ENCODE results near the gene CEACAM5.
A peak's percentile ranks its signal among the peaks of the same experiment; 100 is the strongest.
"Not testable (repeated sequence)": the region's sequence is repeated elsewhere in the genome, so short reads cannot be mapped to it uniquely, and the experiment has no call there.

Gene CEACAM5

GRCh38 chr19:41740415-41741243 lies 32.2 kb downstream of the CEACAM5 start:
- DNase-seq = no peak

DNA sequence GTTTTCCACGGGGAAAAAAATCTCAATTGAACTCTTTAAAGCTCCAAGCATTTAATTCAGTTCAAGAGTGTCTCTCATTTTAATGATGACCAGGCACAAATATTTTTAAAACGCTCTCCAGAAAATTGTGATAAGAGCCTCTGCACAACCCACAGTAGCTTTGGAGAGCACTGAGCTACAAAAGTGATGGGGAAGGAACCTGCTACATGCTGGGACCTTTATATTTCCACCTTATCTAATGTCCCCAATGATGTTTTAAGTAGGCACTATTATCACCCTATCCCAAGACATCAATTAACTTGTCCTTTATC lies 32.8 kb downstream of the CEACAM5 start:
- no peak for DNase-seq

GRCh38 chr19:41744850-41745249 lies 36.4 kb downstream of the CEACAM5 start:
- no peak for DNase-seq

GRCh38 chr19:41745756-41746155 lies 37.3 kb downstream of the CEACAM5 start:
- DNase-seq = no peak

DNA sequence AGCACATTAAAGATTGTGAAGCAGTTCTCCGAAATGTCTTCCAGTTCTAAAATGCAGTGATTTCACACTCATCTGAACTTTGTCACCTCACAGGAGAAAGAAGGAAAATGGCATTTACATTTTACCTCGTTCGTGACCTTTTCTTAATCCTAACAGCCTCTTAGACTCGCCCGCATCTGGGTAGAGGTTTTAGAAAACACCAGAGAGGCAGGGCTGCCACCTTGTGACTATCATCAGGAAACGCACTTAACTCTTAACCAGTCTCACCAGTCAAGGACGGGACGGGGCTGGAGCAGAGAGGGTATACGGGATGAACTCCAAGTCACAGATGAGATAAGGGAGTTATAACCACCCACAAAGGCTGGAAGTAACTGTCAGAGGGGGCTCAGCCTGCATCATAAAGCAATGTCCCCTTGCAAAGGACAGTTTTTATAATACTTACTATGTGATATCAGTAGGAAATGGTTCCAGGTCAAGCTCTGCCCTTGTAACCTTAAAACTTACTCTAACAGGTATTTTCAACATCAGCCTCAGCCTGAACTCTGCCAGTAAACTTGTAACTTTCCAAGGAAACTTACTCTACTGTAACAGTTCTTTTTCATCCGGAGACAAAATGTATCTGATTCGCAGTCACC lies 38.3 kb downstream of the CEACAM5 start:
- peak; percentile 29 for DNase-seq

- DNase-seq = no peak
These were observed 39.6 kb downstream of the CEACAM5 start for GRCh38 chr19:41748012-41748411.

DNA sequence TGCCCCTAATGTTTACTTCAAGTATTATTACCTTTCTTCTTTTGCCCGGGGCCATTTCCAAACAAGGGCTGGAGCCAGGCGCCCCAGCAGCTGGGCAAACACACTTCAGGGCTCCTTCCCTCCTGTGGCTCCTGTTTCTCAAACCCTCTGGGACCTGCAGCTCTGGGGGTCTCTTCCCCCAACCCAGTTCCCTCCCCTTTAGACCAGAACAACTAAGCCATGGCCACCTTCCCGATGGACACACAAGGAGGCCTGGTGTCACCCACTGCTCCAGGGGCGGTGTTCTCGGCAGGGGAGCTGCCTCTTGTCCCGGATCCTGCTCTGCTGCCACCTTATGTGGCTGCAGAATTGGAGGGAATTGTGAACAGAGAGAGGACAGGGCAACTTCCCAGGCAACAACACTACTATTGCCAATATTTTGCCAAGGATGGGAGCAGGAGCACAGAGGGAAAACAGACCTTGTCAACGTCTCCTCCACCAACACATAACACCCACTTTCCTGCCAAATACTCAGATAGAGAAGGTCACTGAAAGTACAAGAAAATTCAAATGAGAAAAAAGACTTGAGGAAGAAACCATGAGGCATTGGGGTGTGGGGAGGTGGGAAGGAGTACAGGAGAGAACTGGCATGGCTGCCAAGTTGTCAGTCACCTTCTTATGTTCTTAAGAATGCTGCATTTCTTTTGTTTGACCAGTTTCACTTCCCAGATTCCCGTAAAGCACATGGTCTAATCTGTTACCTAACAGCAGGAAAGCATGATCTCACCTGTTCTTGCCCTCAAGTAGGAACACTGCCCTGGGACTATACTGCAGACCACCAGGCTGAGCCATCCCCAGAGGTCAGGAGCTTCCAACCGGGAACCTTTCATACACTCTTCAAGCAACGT lies 42.1 kb downstream of the CEACAM5 start:
- DNase-seq = not testable (repeated sequence)

DNA sequence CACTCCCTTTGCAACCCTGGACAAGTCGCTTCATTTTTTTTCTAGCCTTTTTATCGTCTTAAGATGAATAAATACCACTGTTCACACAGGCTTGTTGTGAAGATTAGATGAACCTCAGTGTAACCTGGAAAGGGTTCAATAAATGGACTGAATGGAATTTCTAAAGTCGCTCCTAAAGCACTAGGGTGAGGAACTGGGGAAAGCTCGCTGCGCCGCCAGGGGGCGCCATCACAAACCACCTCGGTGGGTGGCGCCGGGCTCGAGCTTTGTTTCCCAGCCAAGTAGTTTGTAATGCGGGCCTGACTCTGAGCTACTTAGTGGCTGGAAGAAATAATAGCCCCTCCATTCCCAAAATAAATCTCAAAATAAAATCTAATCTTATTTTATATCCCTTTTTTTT lies 44.7 kb downstream of the CEACAM5 start:
- DNase-seq = peak; percentile 65

- DNase-seq = peak; percentile 54
These were observed 45.6 kb downstream of the CEACAM5 start for GRCh38 chr19:41753936-41754529.

- no peak for DNase-seq
These were observed 47.0 kb downstream of the CEACAM5 start, which contains the start of gene CEACAM6 for GRCh38 chr19:41755328-41755913. TSS of gene CEACAM6 (plus strand) at chr19:41755530. CDS start at chr19:41755639, 109 bp downstream.

DNA sequence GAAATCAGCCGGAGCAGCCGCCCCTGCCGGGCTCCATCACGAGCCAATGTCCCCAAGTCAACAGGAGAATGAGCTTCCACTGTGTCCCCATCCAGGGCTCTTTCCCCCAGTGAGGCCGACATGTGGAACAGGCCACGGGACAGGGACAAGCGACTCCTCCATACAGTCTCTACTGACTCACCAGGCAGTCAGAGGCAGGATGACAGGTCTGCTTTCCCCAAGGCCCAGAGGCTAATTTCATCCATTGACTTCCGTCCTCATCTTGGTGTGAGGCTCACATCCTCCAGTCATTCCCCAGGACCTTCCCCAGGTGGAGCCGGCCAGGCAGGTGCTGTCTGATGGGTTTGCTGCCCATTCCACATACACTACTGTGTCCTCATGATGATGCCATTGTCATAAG lies 50.4 kb downstream of the CEACAM5 start:
- no peak for DNase-seq

- no peak for DNase-seq
These were observed 58.7 kb downstream of the CEACAM5 start for GRCh38 chr19:41767115-41767514.

DNA sequence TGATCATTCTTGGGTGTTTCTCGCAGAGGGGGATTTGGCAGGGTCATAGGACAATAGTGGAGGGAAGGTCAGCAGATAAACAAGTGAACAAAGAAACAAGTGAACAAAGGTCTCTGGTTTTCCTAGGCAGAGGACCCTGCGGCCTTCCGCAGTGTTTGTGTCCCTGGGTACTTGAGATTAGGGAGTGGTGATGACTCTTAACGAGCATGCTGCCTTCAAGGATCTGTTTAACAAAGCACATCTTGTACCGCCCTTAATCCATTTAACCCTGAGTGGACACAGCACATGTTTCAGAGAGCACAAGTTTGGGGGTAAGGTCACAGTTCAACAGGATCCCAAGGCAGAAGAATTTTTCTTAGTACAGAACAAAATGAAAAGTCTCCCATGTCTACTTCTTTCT lies 59.7 kb downstream of the CEACAM5 start:
- DNase-seq = not testable (repeated sequence)

- no peak for DNase-seq
These were observed 61.2 kb downstream of the CEACAM5 start for GRCh38 chr19:41769608-41770007.

- DNase-seq = no peak
These were observed 63.0 kb downstream of the CEACAM5 start for GRCh38 chr19:41771410-41771809.

DNA sequence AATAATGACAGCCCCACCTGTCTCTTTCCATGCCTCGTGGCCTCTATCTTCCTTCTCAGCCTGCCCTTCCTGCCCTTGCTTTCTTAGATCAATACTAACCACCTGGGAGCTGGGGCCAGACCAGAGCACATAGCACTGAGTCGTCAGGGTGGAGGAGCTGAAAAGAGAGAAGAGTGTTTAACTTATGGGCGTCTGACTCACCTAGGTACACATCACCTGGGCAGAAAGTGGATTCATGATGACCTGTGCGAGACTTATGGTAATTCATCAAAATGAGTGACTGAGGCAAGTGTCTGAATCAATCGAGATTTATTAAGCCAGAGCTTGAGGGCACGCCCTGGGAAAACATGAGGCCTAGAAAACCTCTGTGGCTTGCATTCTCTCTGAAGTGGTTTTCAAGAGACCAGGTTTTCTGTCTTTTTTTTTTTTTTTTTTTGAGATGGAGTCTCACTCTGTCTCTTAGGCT lies 66.1 kb downstream of the CEACAM5 start:
- DNase-seq = peak; percentile 77

DNA sequence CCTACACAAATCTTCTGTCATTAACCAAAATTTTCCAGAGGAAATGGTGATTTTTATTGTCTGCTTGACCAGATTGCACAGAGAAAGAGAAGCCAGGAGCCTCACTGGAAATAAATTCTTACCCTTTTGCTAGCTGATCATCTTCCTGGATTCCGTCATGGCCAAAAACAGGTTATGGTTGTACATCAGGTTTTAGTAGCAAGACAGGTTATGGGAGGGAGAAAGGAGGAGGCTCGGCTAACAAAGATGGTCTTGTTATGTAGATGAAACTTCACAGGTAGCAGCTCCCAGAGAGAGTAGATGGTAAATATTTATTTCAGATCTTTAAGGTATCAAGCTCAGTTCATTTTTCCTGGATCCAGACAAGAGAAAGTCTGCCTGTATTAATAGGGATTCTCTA lies 68.3 kb downstream of the CEACAM5 start:
- DNase-seq = no peak
